Endothelial cell of umbilical vein (primary cell): ENCODE measurements around the gene LRP5. TPM values are rescaled to one million over a fixed set of nuclear protein-coding genes. Genes with fewer than 3 reads are reported as not detected.

Experiments
- BruUV-seq: library from RNA; stranded (reverse); fragments of 400-500 nt; replicated peaks from 2 replicates; lab custom pipeline; 2021; lab: Mats Ljungman, UMichigan
- CTCF ChIA-PET: fragments of 300-600, 350-600 bp; sonication (Branson Sonifier 250); formaldehyde crosslinking; loops from one replicate; lab custom pipeline; 2021; ENCODE audit warnings: antibody characterized with exemption, inconsistent platforms; lab: Charles Lee
- POLR2A ChIA-PET: fragments of 300-600, 350-600 bp; sonication (Branson Sonifier 250); formaldehyde crosslinking; loops from one replicate; lab custom pipeline; 2021; ENCODE audit warnings: antibody characterized with exemption, inconsistent platforms; lab: Charles Lee
- DNase-seq: peaks from one replicate; pipeline ENCODE4 v3.0.0-alpha.2; 2011; ENCODE audit warnings: low read depth, low spot score
- FAIRE-seq: peaks from 2 replicates; lab custom pipeline; 2011; peaks lifted over from hg19 to GRCh38; lab: Jason Lieb, UNC
- H2AFZ ChIP-seq: 2 replicates; pipeline ENCODE4 v1.6.0; 2012; ENCODE audit warnings: low read depth, low read length, control low read depth, inconsistent platforms
- H3K27ac ChIP-seq: 2 replicates; pipeline ENCODE4 v1.5.1; 2011; ENCODE audit warnings: low read depth, mild to moderate bottlenecking, control low read depth, low read length, moderate library complexity; ENCODE audit not compliant: insufficient read depth
- H3K27me3 ChIP-seq, 2 experiments: 2 replicates each; pipeline versions ENCODE4 v1.6.0 to v1.6.1; 2011; ENCODE audit warnings: low read length in 2 of 2, mixed read lengths in 1 of 2; ENCODE audit not compliant: control insufficient read depth in 2 of 2, insufficient read depth in 2 of 2
- H3K36me3 ChIP-seq, 2 experiments: 2 replicates in 1 of 2; 3 replicates in 1 of 2; pipeline ENCODE4 v1.5.1; 2011; ENCODE audit warnings: low read length in 2 of 2, mild to moderate bottlenecking in 1 of 2, moderate library complexity in 1 of 2; ENCODE audit not compliant: control insufficient read depth in 2 of 2, insufficient read depth in 2 of 2; ENCODE audit errors: extremely low read depth in 1 of 2
- H3K4me1 ChIP-seq: 3 replicates; pipeline ENCODE4 v1.5.1; 2011; ENCODE audit warnings: mild to moderate bottlenecking, low read length; ENCODE audit not compliant: control insufficient read depth, insufficient read depth; ENCODE audit errors: extremely low read depth
- H3K4me2 ChIP-seq: 2 replicates; pipeline ENCODE4 v1.6.1; 2011; ENCODE audit warnings: low read length, control low read depth, mixed read lengths; ENCODE audit not compliant: insufficient read depth
- H3K4me3 ChIP-seq, 3 experiments: fragments of 200-600 bp in 1 of 3; sonication (generic), shearing (Covaris generic) in 1 of 3; replicated peaks in 1 of 3; 2 replicates each; pipeline ENCODE4 v1.5.1; 2011 to 2016; ENCODE audit warnings: control low read depth in 3 of 3, low read length in 3 of 3, mild to moderate bottlenecking in 2 of 3, inconsistent platforms in 1 of 3, low read depth in 1 of 3, moderate library complexity in 1 of 3; ENCODE audit not compliant: insufficient read depth in 1 of 3
- H3K79me2 ChIP-seq: 2 replicates; pipeline ENCODE4 v1.6.0; 2012; ENCODE audit warnings: low read length, inconsistent platforms; ENCODE audit not compliant: control insufficient read depth, insufficient read depth
- H3K9ac ChIP-seq: replicated peaks from 2 replicates; pipeline ENCODE3; 2011; ENCODE audit warnings: low read length, control low read depth; ENCODE audit not compliant: insufficient read depth; ENCODE audit errors: extremely low read depth
- H3K9me1 ChIP-seq: replicated peaks from 3 replicates; pipeline ENCODE4 v1.6.0; 2011; ENCODE audit warnings: mild to moderate bottlenecking, low read length; ENCODE audit not compliant: control insufficient read depth, insufficient read depth; ENCODE audit errors: extremely low read depth
- H3K9me3 ChIP-seq: replicated peaks from 2 replicates; pipeline ENCODE4 v1.5.1; 2012; ENCODE audit warnings: low read length, inconsistent platforms; ENCODE audit not compliant: control insufficient read depth, insufficient read depth
- H4K20me1 ChIP-seq: replicated peaks from 2 replicates; pipeline ENCODE3; 2011; ENCODE audit warnings: mild to moderate bottlenecking, low read length; ENCODE audit not compliant: control insufficient read depth, insufficient read depth; ENCODE audit errors: extremely low read depth
- CTCF ChIP-seq, 2 donors: IDR thresholded peaks; 1 replicate in 1 of 2; 2 replicates in 1 of 2; pipeline ENCODE4 v1.5.1; 2011; ENCODE audit warnings: low read length in 2 of 2, mild to moderate bottlenecking in 2 of 2, moderate library complexity in 2 of 2, control low read depth in 1 of 2, inconsistent platforms in 1 of 2, low read depth in 1 of 2; ENCODE audit not compliant: insufficient read depth in 1 of 2; ENCODE audit errors: extremely low read depth in 1 of 2
- EZH2 ChIP-seq: IDR thresholded peaks from 2 replicates; pipeline ENCODE4 v1.6.1; 2012; ENCODE audit warnings: borderline replicate concordance, low read depth, mild to moderate bottlenecking, moderate library complexity, low read length, inconsistent platforms; ENCODE audit not compliant: severe bottlenecking
- FOS ChIP-seq: IDR thresholded peaks from 2 replicates; pipeline ENCODE4 v1.6.1; 2011; ENCODE audit warnings: mild to moderate bottlenecking, low read length, moderate library complexity, borderline replicate concordance; ENCODE audit not compliant: insufficient read depth
- GATA2 ChIP-seq: IDR thresholded peaks from 2 replicates; pipeline ENCODE4 v1.7.0; 2011; ENCODE audit warnings: low read depth, mild to moderate bottlenecking, moderate library complexity, mixed read lengths, low read length; ENCODE audit not compliant: insufficient read length, insufficient read depth
- JUN ChIP-seq: IDR thresholded peaks from 2 replicates; pipeline ENCODE4 v1.6.1; 2011; ENCODE audit warnings: borderline replicate concordance, low read depth; ENCODE audit not compliant: insufficient read length, insufficient read depth
- MAX ChIP-seq: IDR thresholded peaks from 2 replicates; pipeline ENCODE4 v1.6.1; 2011; ENCODE audit not compliant: insufficient read depth, insufficient read length
- MYC ChIP-seq: IDR thresholded peaks from one replicate; pipeline ENCODE4 v1.6.1; 2011; ENCODE audit warnings: mild to moderate bottlenecking, low read depth, low read length
- POLR2A ChIP-seq: IDR thresholded peaks from 2 replicates; pipeline ENCODE4 v1.6.1; 2012; ENCODE audit warnings: low read depth, mild to moderate bottlenecking, control low read depth, low read length
- POLR2AphosphoS5 ChIP-seq: IDR thresholded peaks from 2 replicates; pipeline ENCODE4 v1.6.1; 2012; ENCODE audit warnings: low read depth, mild to moderate bottlenecking, control low read depth, low read length, moderate library complexity; ENCODE audit not compliant: insufficient read depth
- dilution Hi-C: fragments of 300-500 bp; cut with MboI; formaldehyde crosslinking; loops from one replicate; pipeline ENCODE4 v1.15.0; 2019; ENCODE audit warnings: low sequenced_read_pairs; ENCODE audit not compliant: extremely low pct_ligation_motif_present
- intact Hi-C: fragments of 100-400 bp; cut with micrococcal nuclease; formaldehyde crosslinking; loops from one replicate; pipeline ENCODE4 v1.10.0; 2022
- polyA plus RNA-seq, 4 experiments: library from polyadenylated mRNA; depleted of rRNA in 3 of 4; stranded (reverse) in 3 of 4; unstranded in 1 of 4; fragments of >200 nt; gene quantifications; 2 replicates each; pipeline versions ENCODE4 v1.2.1 to v1.2.3, GENCODE V29; 2011 to 2012; ENCODE audit warnings: missing spikeins in 1 of 4
- total RNA-seq: library from RNA; stranded (reverse); gene quantifications from 2 replicates; pipeline ENCODE4 v1.2.3, GENCODE V29; 2021

Gene LRP5
- total and polyA plus RNA-seq, 2 donors (not counting 3 experiments of a cell fraction or from before 2014, with no cell fraction given), result 35.1 to 51.8 TPM

- Histone ChIP-seq H3K36me3 (peaks cover 0 to 7% of the 10 kb centered on the region in 2 experiments), H3K9me3 (no peaks in the 10 kb centered on the region), H3K27me3 (no peaks in the 10 kb centered on the region), H3K9ac (no peak overlapping the region), H3K9me1 (no peaks in the 10 kb centered on the region), H3K27ac (no peak overlapping the region), H3K4me3 (no peak overlapping the region), H3K79me2 (no peaks in the 10 kb centered on the region), H3K4me2 (no peak overlapping the region), H3K4me1 (peaks cover 41% of the 10 kb centered on the region), H2AFZ (no peak overlapping the region), H4K20me1 (no peaks in the 10 kb centered on the region)
- intact Hi-C loops, result no loop called here
- no peak for FAIRE-seq
- ChIA-PET POLR2A (no interaction called here), CTCF (interaction anchor here (0.7 to 1.1 kb wide), 2 partner anchors 118 to 411 kb away, joined by 3 read pairs; no protein-coding TSS in a partner anchor)
- DNase-seq, result no peak
- TF ChIP-seq GATA2, result no peak
- TF ChIP-seq POLR2A, result no peak
- TF ChIP-seq FOS, result no peak
- no peak for TF ChIP-seq MAX
- TF ChIP-seq MYC, result no peak
- no peak for TF ChIP-seq JUN
- no peak for TF ChIP-seq EZH2
- TF ChIP-seq POLR2AphosphoS5, result no peak
- TF ChIP-seq CTCF (IDR thresholded peaks at IDR 0.05; ENCODE audit: extremely low read depth in 1 of 2, insufficient read depth in 1 of 2, low read depth in 1 of 2, low read length in 2 of 2), result no peak
- BruUV-seq, result no TSS peak
- dilution Hi-C loops, result no loop called here
Measured at GRCh38 chr11:68375766-68376165, 63.4 kb downstream of the LRP5 start.
